GM19023 (cell line): Measurements from ENCODE around the gene BCL2.

Experiments used
- ATAC-seq: cut with Tn5 transposase; IDR thresholded peaks from one replicate; pipeline ENCODE4 v1.9.1; 2021; ENCODE audit warnings: mild to moderate bottlenecking, moderate library complexity; ENCODE audit not compliant: unreplicated experiment

BCL2 gene

DNA sequence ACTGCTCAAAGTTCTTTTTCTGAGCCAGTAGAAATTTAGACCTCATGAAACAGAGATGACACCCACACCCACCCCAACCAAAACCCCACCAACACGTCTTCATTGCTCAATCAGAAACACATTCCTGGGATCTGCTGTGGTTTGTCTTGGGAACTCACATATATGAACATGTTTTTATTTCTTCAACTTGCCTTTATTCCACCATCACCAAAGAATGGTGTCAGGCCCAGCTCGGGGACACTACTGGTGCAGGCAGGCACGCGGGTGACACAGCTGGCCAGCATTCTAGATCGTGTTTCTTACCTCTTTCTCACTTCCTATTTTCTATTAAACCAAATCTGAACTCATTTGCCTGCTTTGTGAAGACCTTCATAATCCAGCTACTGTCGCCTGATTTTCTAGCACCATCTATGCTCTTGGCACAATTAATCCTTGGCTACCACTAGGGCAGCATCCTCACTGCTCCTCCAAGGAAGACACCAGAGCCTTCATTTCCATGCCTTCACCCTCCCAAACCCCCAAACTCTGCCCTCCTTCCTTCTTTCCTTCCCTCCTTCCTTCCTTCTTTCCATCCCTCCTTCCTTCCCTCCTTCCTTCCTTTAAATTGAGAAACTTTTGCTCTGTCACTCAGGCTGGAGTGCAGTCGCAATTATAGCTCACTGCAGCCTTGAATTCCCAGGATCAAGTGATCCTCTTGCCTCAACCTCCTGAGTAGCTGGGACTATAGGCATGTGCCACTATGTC is 157.1 kb downstream of the BCL2 start:
- ATAC-seq: peak; percentile 20

GRCh38 chr18:63161761-63162195 is 157.8 kb downstream of the BCL2 start:
- peak; percentile 48 for ATAC-seq

DNA sequence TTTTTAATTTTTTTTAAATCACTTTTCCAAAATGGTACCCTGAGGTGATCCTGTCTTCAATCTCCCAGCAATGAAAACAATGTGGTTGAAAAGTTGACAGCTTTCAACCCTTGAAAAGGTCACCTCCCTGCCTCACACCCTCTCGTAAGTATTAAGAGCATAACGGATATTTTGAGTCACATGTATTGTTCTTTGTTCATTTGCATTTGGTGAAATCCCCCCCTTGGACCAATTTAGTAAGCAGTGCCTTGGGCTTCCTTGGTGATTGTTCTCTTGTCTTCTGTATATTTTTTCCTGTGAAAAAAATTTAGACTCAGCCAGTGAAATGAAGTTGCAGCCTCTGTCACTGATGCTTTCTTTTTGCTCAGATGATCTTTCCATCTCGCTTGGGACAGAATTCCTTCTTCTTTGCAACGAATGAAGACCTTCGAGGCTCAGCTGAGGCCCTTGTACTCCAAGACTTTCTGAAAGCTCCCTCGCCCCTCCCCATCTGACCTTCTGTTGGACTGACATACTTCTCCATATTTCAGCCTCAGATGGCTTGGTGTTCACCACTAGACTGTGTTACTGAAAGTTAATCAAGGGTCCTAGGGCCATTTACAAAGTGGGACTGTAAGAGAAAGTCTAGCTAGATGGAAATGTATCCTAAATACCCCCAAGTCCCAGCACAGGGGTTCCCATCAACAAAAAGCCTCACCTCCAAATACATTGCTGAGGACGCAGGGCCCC is 158.4 kb downstream of the BCL2 start:
- ATAC-seq: peak; percentile 2

- peak; percentile 12 for ATAC-seq
Observed at GRCh38 chr18:63160172-63160995, 159.2 kb downstream of the BCL2 start.

DNA sequence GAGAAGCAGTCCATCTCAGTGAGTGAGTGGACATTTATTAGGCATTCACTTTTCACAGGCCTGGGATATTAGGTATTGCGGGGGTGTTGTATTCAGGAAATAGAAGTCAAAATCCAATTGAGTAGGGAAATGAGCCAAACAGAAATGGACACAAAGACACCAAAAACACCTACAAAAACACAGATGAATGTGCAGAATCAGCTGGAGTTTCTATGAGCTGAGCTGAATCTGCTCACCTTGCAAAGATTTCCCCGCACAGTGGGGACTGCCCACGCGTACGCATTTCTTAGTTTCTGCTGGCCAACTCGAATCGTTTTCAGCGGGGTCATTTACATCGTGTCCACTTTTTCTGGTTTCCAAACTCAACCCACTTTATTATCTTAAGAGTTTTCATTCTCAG is 160.0 kb downstream of the BCL2 start:
- no peak for ATAC-seq

GRCh38 chr18:63158676-63159291 is 160.8 kb downstream of the BCL2 start:
- ATAC-seq: no peak

GRCh38 chr18:63158012-63158631 is 161.4 kb downstream of the BCL2 start:
- ATAC-seq: no peak

DNA sequence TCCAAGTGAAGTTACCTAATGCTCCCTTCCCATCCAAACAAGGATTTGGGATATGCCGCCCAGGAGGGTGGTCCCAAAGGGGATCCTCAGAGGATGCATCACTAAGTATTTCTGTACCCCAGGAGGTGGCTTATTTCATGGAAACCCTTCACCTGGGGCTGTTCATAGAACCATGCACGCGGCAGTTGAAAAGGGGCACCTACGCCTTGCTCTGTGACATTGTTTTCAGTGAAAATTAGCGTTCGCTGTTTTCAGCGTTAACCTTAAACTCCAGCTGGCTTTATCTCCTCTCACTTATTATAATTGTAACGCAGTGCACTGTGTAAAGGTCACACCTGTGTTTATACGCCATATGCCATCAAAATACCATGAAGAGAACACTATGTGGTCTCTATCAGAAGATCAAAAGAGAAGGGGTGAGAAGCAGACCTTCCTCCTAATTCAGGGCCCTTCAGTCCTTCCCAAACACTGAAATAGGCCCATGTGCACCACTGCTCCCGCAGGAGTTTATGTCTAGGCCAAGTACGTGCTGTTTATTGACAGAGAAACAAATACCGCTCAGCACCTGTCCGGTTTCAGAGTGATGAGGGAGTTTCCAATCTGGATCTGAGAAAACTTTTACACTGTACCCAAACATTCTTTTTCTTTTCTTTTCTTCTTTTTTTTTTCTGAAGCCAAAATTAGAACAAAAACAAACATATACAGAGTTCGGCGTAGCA is 162.1 kb downstream of the BCL2 start:
- ATAC-seq: no peak

DNA sequence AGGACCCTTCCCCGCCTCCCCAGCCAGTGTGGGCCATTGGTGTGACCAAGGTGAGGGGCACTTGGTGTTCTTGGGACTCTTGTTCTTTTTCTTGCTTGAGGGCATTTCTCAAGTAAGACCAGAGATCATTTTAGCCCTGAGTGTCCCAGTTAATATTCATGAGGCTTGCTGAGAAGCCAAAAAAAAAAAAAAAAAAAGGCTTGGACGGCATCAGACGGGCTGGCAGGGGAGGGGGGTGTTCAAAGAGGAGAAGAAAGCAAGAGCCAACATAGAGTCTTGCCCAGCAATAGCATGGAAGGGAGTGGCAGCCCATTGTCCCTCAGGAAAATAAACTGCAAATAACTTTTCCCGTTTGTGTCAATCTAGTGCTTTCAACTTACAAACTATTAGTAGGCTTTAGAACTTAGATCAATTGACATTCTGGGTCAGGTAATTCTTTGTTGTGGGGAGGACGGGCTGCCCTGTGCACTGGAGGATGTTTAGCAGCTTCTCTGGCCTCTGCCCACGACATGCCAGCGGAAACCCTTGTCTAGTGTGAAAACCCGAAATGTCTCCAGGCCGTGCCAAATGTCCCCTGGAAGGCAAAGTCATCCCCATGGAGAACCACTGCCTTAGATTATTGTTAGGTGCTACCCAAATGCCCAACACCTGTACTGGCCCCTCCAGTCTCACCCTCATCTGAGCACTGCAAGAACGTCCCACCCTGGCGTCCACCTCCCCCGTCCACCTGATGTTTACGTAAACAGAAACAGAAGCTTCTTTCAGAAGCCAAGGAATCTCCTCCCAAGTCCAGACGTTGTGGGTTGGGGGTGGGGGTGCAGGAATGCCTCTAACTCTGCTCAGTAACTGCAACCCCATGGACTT is 163.4 kb downstream of the BCL2 start:
- no peak for ATAC-seq

- ATAC-seq: peak; percentile 30
Observed at GRCh38 chr18:63155169-63155852, 164.3 kb downstream of the BCL2 start.

DNA sequence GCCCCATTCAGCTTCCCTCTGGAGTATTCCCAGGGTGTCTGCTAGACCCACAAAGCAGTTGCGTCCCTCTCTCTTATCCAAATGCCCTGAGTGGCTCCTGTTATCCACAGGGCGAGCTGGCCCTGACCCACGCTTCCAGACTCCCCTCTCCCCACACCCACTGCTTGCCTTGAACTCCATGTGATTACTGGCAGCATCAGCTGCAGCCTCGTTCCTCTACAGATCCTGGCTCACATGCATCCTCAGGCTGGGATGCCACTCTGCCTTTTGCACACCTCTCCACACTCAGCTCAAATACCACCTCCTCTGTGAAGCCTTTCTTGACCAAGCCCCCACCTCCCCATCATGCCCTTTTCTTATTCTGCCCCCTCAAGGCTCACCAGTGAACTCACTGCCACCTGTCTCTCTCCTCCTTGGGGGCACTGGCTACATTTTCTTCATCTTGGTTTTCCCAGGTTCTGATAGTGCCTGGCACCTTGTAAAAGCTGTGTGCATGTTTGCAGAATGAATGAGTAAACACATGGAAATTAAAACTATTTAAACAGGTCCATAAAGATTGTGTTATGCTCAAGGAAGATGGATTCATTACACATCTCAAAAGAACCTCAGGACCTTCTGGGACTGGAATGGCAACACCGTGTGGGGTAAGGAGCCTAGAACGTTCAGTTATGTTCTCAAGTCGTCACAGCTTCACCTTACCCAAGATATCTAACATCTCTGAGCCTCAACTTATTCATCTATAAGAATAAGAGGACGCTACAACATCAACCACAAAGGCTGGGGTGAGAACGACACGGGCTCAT is 165.0 kb downstream of the BCL2 start:
- no peak for ATAC-seq

- ATAC-seq: peak; percentile 20
Observed at GRCh38 chr18:63152791-63153190, 166.8 kb downstream of the BCL2 start.

DNA sequence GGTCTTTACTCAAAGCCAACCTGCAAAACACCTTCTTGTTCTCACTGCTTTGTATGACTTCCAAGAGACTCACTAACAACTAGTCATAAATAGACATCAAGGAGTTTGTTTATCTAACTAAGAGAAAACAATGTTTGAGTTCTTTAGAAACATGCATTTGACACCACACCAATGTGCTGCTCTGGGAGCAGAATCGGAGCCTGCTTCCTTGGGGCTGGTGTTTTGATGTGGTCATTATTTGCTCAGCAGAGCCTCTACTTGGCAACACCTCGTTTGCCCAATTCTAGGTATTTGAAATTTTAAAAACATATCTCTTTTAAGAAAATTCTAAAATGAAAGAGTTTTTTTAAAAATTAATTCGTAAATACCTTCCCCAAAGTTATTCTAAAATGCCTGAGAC is 167.5 kb downstream of the BCL2 start:
- ATAC-seq: no peak

DNA sequence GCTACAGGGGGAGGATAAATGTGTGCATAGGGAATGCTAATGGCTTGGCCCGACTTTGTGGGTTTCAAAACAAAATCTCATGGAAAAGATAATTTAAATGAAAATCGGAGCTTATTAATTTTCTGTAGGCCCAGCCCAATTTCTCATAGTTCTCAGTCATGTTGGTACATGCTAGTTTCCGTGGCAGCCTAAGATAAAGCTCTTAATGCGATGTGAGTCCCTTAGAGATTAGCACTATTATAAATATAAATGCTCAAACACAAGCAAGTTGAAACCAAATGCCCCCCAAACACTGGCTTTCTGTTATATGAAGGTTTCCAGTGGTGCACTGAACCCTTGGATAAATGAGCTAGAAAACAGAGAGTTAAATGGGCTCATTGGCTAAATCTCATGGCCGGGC is 168.0 kb downstream of the BCL2 start:
- ATAC-seq: no peak

GRCh38 chr18:63150942-63151421 is 168.6 kb downstream of the BCL2 start:
- no peak for ATAC-seq

DNA sequence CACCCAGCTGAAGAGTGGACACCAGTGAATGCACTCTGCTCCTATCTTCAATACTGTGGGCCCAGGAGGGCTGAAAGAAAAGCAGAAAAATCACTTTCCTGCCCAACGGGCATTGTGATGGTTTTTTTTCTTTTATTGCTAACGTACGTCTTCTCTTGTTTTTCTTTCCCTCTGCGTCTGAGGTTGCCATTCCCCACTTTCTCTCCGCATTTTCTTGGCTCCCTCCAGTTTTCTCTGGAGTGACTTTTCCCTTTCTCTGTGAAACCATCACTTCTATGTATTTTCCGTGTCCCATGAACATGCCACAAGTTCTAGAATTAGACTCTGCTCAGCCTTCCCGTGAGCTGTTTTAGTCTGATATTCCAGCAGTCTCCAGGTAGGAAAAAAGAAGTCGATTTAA is 169.2 kb downstream of the BCL2 start:
- no peak for ATAC-seq

DNA sequence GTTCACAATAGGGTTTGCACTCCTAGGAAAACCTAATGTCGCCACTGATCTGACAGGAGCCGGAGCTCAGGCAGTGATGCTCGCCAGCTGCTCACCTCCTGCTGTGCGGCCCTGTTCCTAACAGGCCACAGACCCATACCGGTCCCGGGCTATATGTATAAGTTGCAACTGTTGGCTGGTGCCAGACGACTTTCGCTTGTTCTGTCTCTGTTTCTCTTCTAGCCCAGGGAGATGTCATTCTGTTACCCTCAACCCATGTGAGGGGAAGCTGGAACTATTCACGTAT is 170.3 kb downstream of the BCL2 start:
- ATAC-seq: no peak
